HEK293 (cell line): ENCODE results near the gene UBB.

Experiments used
- CTCF ChIA-PET: fragments of 350-600 bp; formaldehyde crosslinking; extraction: SDS; loops from one replicate; lab custom pipeline; 2021; ENCODE audit warnings: antibody characterized with exemption; lab: Yijun Ruan, JAX
- POLR2A ChIA-PET: fragments of 300-600 bp; formaldehyde crosslinking; extraction: SDS; loops from one replicate; lab custom pipeline; 2020; ENCODE audit warnings: antibody characterized with exemption, inconsistent platforms; lab: Yijun Ruan, JAX
- H3K27ac ChIP-seq: fragments of 200-500 bp; sonication (Bioruptor generic); 2 replicates; pipeline ENCODE4 v1.5.1; 2014; ENCODE audit warnings: low read depth, low read length, control low read depth, inconsistent platforms; ENCODE audit errors: extremely low read depth
- H3K36me3 ChIP-seq, 2 experiments: fragments of 200-500 bp in 1 of 2; sonication (Bioruptor generic) in 1 of 2; 1 replicate in 1 of 2; 2 replicates in 1 of 2; pipeline ENCODE4 v1.5.1; 2014 to 2017; ENCODE audit warnings: inconsistent platforms in 2 of 2, low read length in 2 of 2; ENCODE audit not compliant: control insufficient read depth in 2 of 2, insufficient read depth in 1 of 2
- H3K4me1 ChIP-seq: fragments of 200-500 bp; sonication (Bioruptor generic); 2 replicates; pipeline ENCODE4 v1.5.1; 2014; ENCODE audit warnings: mild to moderate bottlenecking, low read length, inconsistent platforms; ENCODE audit not compliant: control insufficient read depth, insufficient read depth
- H3K4me3 ChIP-seq: 2 replicates; pipeline ENCODE4 v1.5.1; 2011; ENCODE audit warnings: low read depth, mild to moderate bottlenecking, control low read depth, low read length, moderate library complexity
- H3K9me3 ChIP-seq: fragments of 200-500 bp; sonication (Bioruptor generic); 2 replicates; pipeline ENCODE4 v1.5.1; 2014; ENCODE audit warnings: low read depth, low read length, inconsistent platforms; ENCODE audit not compliant: control insufficient read depth, insufficient read depth
- AEBP2 ChIP-seq: fragments of 450-650 bp; formaldehyde crosslinking; IDR thresholded peaks from 2 replicates; pipeline ENCODE4 v1.5.1; 2016; ENCODE audit warnings: missing biosample characterization, missing genetic modification characterization, borderline replicate concordance
- BCL11B ChIP-seq: fragments of 450-650 bp; formaldehyde crosslinking; IDR thresholded peaks from 2 replicates; pipeline ENCODE4 v1.5.1; 2016; ENCODE audit warnings: low read depth, missing biosample characterization, missing genetic modification characterization
- FEZF1 ChIP-seq: fragments of 450-650 bp; formaldehyde crosslinking; IDR thresholded peaks from 2 replicates; pipeline ENCODE4 v1.5.1; 2016; ENCODE audit warnings: missing biosample characterization, missing genetic modification characterization
- GFI1B ChIP-seq: fragments of 450-650 bp; formaldehyde crosslinking; IDR thresholded peaks from 2 replicates; pipeline ENCODE4 v1.5.1; 2016; ENCODE audit warnings: missing biosample characterization, missing genetic modification characterization
- KLF1 ChIP-seq: fragments of 450-650 bp; formaldehyde crosslinking; IDR thresholded peaks from 2 replicates; pipeline ENCODE4 v1.5.1; 2016; ENCODE audit warnings: missing biosample characterization, missing genetic modification characterization
- KLF8 ChIP-seq: fragments of 450-650 bp; formaldehyde crosslinking; IDR thresholded peaks from 2 replicates; pipeline ENCODE4 v1.5.1; 2016; ENCODE audit warnings: missing biosample characterization, missing genetic modification characterization
- OSR2 ChIP-seq: fragments of 450-650 bp; formaldehyde crosslinking; IDR thresholded peaks from 2 replicates; pipeline ENCODE4 v1.5.1; 2016; ENCODE audit warnings: missing biosample characterization, missing genetic modification characterization
- SCRT2 ChIP-seq: fragments of 450-650 bp; formaldehyde crosslinking; IDR thresholded peaks from 2 replicates; pipeline ENCODE4 v1.5.1; 2016; ENCODE audit warnings: missing biosample characterization, missing genetic modification characterization
- SP3 ChIP-seq: fragments of 450-650 bp; formaldehyde crosslinking; IDR thresholded peaks from 2 replicates; pipeline ENCODE4 v1.5.1; 2016; ENCODE audit warnings: missing biosample characterization, missing genetic modification characterization
- SP7 ChIP-seq: fragments of 450-650 bp; formaldehyde crosslinking; IDR thresholded peaks from 2 replicates; pipeline ENCODE4 v1.5.1; 2016; ENCODE audit warnings: missing biosample characterization, missing genetic modification characterization
- TRIM28 ChIP-seq: IDR thresholded peaks from 2 replicates; pipeline ENCODE4 v1.6.1; 2011; ENCODE audit warnings: low read length, control low read depth, borderline replicate concordance
- TSHZ1 ChIP-seq: fragments of 450-650 bp; formaldehyde crosslinking; IDR thresholded peaks from 2 replicates; pipeline ENCODE4 v1.5.1; 2016; ENCODE audit warnings: missing biosample characterization, missing genetic modification characterization, borderline replicate concordance
- ZNF157 ChIP-seq: fragments of 450-650 bp; formaldehyde crosslinking; IDR thresholded peaks from 2 replicates; pipeline ENCODE4 v1.5.1; 2016; ENCODE audit warnings: missing biosample characterization, missing genetic modification characterization
- ZNF341 ChIP-seq: fragments of 450-650 bp; formaldehyde crosslinking; IDR thresholded peaks from 2 replicates; pipeline ENCODE4; 2016; ENCODE audit warnings: low read depth, missing biosample characterization, missing genetic modification characterization
- ZNF398 ChIP-seq: fragments of 450-650 bp; formaldehyde crosslinking; IDR thresholded peaks from 2 replicates; pipeline ENCODE4 v1.5.1; 2017; ENCODE audit warnings: missing biosample characterization, missing genetic modification characterization
- ZNF404 ChIP-seq: fragments of 450-650 bp; formaldehyde crosslinking; IDR thresholded peaks from 2 replicates; pipeline ENCODE4 v1.5.1; 2017; ENCODE audit warnings: missing biosample characterization, missing genetic modification characterization
- ZNF692 ChIP-seq: fragments of 450-650 bp; formaldehyde crosslinking; IDR thresholded peaks from 2 replicates; pipeline ENCODE4 v1.5.1; 2016; ENCODE audit warnings: missing biosample characterization, missing genetic modification characterization
- ZNF843 ChIP-seq: fragments of 450-650 bp; formaldehyde crosslinking; IDR thresholded peaks from 2 replicates; pipeline ENCODE4 v1.5.1; 2016; ENCODE audit warnings: missing biosample characterization, missing genetic modification characterization

Gene UBB

GRCh38 chr17:16423226-16423872 lies 42.5 kb downstream of the UBB start (continued):
- TF ChIP-seq TSHZ1 (no peak), ZNF398 (tag by site-specific recombination) (no peak), BCL11B (tag by site-specific recombination) (no peak), OSR2 (tag by site-specific recombination) (no peak), ZNF843 (tag by site-specific recombination) (no peak), ZNF341 (no peak), ZNF692 (tag by site-specific recombination) (no peak), ZNF404 (tag by site-specific recombination) (no peak), GFI1B (tag by site-specific recombination) (no peak)

GRCh38 chr17:16425202-16425601 lies 44.3 kb downstream of the UBB start:
- no peaks in the 10 kb centered on the region for H3K36me3 ChIP-seq
- H3K4me3 ChIP-seq, result no peak overlapping the region
- CTCF ChIA-PET, result no interaction called here
- no peak overlapping the region for H3K27ac ChIP-seq
- POLR2A ChIA-PET, result interaction anchor here (2.3 kb wide), 1 partner anchor 14 kb away, joined by 10 read pairs; no protein-coding TSS in a partner anchor
- no peaks in the 10 kb centered on the region for H3K9me3 ChIP-seq
- TF ChIP-seq SP7 (no peak), BCL11B (tag by site-specific recombination) (no peak), ZNF157 (no peak), TRIM28 (no peak), AEBP2 (no peak), KLF8 (tag by site-specific recombination) (no peak), FEZF1 (tag by site-specific recombination) (no peak), SCRT2 (tag by site-specific recombination) (no peak), KLF1 (no peak), SP3 (tag by site-specific recombination) (no peak)
- no peaks in the 10 kb centered on the region for H3K4me1 ChIP-seq
